Stimulated activated CD4-positive, alpha-beta T cell treated with anti-CD3 and anti-CD28 coated beads, Interleukin-15, amount 100 ng/mL, for 48 hours (primary cell): Measurements from ENCODE around the gene SEZ6.
A peak's percentile ranks its signal among the peaks of the same experiment; 100 is the strongest.
"Not testable (repeated sequence)": the region's sequence is repeated elsewhere in the genome, so short reads cannot be mapped to it uniquely, and the experiment has no call there.

Experiments
- DNase-seq, 2 donors: peaks; one replicate each; pipeline ENCODE4 v3.0.0-alpha.2; 2020; ENCODE audit warnings: low read depth in 2 of 2

Gene SEZ6

DNA sequence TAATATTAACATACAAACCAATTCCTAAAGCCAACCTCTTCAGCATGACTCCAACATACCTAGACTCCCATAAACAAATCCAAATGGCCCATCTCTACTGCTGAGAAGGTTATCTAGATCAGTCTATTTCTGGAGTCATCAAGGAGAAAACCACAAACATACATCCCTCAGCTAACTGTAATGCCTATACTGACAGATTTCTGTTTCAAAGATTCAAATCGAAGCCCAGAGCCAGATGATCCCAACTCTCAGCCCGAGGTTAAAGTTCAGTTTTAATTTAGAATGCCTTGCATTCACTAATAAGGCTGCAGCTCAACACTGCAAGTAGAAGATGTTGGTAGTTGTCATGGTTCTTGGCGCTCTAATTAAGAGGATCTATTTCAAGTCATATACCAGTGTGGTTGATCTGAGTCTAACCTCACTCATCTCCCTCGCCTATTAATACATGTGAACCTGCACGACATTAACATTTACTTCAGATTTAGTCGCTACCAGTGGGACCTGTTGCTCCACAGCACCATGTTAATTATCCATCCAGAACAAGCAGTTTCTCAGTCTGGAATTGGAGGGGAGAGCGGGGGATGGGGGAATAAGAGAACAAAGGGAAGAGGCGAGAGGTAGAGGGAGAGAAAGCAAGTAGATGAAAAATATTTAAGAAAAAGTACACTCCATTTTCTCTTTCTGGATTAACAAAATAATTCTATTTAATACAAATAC is 69.9 kb downstream of the SEZ6 start:
- no peak for DNase-seq

DNA sequence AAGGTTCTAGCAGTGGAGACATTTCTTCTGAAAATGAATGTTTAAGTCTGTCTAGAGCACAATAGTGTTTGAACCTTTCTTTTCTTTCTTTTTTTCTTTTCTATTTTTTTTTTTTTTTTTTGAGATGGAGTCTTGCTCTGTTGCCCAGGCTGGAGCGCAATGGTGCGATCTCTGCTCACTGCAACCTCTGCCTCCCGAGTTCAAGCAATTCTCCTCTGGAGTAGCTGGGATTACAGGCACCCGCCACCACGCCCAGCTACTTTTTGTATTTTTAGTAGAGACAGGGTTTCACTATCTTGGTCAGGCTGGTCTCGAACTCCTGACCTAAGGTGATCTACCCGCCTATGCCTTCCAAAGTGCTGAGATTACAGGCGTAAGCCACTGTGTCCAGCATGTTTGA is 71.3 kb downstream of the SEZ6 start:
- DNase-seq: not testable (repeated sequence)

DNA sequence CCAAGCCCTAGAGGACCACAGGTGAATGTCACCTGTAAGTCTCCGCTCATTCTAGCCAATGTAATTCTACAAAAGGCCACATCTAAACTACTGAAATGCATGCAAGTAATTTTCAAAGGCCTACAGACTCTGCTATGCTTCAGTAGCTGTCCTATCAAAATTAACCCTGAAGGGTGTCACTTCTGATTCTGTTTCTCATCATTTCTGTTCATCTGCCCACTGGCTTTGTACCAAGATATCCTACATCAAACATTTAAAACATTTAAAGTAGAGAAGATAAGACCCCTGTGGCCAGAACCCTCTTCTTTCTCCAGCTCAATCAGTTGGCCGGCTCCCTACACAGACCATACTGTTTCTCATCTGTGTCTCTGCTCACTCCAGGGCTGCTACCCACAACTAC is 76.0 kb downstream of the SEZ6 start:
- no peak for DNase-seq

DNA sequence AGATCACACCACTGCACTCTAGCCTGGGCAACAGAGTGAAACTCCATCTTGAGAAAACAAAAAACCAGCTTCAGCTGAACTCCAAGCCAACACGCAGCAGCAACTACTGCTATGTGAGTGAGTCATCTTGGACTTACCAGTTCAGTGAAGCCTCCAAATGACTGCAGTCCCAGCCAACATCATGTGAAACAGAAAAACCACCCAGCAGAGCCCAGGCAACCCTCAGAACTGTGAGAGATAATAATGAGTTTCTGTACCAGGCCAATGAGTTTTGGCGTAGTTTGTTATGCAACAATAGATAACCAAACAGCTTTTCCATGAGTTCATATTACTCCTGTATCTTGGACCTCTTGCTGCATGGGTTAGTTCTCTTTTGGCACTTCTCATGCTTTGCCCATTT is 77.8 kb downstream of the SEZ6 start:
- DNase-seq: peak in 1 of 2 donors; percentile 18

DNA sequence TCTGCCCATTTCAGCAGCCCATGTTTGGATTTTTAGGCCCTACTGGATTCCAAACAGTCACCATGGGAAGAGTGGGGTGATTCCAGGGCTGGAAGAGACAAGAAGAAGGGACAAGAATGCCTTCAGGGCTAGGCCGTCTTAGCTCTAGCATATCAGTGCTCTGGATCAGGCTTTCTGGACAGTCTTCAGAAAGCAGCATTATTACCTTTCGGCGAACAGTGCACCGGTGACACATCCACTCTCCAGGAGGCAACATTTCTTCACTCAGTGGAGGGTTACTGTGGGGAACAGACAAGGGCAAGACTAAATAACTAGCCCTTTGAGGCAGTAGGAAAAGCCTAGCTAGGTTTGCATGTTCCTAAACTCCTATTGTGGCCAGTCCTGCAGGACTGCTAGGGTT is 79.0 kb downstream of the SEZ6 start:
- DNase-seq: no peak

DNA sequence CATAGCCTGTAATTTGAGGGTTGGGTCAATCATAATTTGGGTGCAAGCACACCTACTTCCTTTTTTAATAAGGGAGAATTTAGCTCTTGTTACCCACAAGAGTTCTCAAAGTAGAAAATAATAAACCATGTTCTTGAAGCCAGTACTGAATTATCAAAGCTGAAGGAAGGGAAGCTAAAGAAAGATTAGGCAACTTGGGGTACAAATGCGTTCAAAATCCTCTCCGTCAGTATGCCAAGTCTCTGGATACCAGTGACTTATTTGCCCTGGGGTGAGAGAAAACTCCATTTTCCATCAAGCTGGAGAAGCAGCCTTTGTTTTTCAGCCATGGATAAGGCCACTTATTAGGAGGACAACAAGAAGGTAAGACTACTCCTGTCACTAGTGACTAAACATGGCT is 79.5 kb downstream of the SEZ6 start:
- DNase-seq: no peak

DNA sequence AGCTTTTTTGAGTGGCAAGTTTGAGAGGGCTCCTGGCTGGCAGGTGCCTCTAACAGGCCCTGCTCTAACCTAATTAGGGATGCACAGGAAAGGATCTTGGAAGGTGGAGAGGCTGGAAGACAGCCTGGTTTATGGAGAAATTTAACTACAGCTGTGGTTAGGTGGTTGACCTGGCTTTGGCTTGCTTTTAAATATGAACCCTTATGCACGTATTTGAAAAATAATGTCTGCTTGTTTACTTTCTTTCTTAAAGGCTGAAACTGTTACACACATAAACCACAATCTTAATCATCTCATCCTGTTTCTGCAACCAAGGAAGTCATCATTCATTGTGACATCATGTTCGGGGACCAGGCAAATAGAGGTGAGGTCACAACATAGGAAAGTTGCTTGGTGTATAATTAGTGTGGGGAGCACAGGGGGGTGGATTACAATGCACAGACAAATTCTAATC is 79.9 kb downstream of the SEZ6 start:
- DNase-seq: no peak

DNA sequence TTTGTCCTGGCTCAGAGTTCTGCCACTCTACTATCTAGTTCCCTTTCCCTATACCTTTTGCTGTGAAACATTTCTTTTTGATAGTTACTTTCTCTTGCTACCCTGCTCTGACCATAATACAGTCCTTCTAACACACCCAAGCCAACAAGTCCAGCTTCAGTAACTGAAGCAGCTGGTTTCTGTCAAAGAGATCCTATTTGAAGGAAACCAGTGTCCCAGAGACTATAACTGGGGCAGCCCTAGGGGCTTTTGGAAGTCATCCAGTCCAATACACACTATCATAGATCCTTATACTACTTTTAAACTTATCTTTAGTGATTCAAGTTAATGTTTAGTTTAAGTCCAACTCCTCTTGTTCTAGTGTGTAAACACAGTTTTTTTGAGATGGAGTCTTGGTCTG is 85.6 kb downstream of the SEZ6 start:
- no peak for DNase-seq

DNA sequence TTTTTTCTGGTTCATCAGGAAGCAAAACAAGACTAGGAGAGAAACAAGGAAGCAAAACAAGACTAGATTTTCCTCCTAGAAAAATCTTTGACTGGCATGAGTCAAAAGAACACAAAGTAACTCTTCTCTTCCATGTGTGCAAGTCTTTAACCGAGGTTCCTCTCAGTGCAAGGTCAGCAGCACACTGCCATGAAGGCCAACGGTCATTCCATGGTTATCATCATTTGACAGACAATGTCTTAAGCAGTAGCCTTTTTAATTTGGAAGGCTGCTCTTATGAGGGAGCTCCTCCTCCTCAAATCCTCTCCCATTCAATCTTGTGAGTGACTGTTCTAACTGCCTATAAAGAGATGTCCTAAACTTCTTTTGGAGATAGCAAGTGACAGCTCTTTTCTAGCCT is 87.5 kb downstream of the SEZ6 start:
- DNase-seq: no peak

DNA sequence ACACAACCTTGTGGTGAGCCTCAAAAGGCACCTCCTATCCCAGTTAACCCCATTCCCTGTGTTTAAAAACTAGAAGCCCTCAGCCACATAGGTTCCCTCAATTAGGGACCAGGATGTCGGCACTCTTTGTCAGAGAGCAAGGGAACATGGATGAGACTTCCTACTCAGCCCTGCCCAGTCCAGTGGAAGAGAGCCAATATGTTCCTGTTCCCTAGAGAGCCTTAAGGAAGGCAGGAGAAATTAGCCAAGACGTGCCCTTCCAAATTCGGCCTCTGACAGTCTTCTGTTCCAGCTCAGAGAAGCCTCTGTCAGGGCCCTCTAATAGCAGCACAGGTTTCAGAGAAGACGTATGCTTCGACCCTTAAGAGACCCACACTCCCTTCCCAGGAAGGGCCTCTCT is 88.4 kb downstream of the SEZ6 start:
- no peak for DNase-seq

DNA sequence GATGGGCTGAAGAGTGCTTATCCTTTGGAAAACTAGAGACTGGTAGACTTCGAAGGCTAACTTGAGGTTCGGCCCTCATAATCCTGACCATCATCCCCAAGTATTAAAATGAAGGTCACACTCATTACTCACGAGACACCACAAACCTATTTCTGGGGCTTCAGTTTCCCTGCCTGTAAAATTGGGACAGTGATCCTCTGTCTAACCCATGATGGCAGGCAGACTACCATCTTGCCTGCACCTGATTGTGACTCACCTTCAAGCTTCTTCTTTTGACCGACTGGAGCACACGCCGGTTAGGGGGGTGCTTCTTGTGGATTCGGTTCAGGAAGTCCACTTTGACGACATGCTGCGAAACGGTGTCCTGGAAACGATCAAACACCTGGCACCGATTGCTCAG is 88.8 kb downstream of the SEZ6 start:
- DNase-seq: no peak

DNA sequence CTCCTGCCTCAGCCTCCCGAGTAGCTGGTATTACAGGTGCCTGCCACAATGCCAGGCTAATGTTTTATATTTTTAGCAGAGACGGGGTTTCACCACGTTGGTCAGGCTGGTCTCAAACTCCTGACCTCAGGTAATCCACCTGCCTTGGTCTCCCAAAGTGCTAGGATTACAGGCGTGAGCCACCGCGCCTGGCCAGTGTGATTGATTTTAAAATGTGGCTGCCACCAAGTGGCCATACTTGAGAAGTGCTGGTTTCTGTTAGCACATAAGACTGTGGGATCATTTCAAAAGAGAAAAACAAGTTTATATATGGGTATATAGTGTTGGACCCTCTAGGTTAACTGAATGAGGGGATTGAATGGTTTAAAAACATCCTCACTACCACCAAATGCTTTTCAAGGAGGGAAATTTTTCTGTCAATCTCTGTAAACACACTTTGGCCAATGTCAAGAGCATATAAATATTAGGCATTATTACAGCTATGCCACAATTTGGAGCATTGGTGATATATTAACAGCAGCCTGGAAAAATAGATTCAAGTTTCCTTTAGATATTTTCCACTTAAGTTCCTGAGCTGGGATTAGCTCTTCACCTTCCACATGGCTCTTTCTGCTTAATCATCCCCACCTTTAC is 89.4 kb downstream of the SEZ6 start:
- no peak for DNase-seq

DNA sequence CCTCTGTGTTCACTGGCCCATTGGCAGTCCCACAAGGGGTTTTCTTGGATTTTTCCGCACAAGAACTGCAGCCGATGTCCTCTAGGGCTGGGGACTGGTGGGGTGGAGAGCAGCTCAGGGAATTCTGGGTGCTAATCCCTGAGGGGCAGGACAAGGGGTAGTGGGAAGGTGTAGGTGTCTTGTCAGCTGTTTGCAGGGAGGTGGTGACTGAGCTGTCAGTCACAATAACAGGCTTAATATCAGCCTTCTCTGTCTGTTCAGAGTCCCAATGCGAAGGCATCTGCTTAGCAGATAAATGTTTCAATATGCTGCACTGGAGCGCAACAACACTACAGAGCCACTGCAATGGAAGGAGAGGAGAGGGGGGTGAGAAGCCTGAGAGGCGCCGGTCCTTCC is 92.9 kb downstream of the SEZ6 start:
- no peak for DNase-seq

DNA sequence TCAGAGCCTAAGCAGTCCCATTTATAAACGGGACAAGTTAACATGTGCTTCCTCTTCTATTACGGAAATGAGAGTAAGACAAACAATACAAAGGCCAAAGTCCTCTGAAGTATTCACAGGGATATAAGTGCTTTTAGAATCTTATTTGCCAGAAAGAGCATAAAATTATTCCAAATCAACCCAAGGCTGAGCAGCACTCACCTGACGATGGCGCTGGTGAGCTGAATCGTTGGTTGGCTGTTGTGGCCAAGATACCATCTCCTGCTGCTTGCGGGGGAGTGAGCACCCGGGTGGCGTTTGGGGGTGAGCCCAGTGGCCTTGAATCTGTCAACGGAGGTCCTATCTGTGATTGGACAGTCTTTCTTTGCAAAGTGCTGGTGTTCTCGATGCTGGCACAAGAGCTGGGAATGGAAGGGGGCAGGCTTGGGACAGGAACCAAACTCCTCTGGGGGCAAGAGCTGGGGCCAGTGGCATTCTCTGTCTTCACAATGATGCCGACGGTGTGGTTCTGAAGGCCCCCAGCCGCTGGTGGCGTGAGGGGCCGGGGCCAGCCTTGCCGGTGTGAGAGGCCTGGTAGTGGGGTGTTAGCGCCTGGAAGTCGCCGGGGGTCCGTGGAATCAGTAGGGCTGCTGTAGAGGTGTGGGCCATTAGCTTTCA is 93.4 kb downstream of the SEZ6 start:
- no peak for DNase-seq

DNA sequence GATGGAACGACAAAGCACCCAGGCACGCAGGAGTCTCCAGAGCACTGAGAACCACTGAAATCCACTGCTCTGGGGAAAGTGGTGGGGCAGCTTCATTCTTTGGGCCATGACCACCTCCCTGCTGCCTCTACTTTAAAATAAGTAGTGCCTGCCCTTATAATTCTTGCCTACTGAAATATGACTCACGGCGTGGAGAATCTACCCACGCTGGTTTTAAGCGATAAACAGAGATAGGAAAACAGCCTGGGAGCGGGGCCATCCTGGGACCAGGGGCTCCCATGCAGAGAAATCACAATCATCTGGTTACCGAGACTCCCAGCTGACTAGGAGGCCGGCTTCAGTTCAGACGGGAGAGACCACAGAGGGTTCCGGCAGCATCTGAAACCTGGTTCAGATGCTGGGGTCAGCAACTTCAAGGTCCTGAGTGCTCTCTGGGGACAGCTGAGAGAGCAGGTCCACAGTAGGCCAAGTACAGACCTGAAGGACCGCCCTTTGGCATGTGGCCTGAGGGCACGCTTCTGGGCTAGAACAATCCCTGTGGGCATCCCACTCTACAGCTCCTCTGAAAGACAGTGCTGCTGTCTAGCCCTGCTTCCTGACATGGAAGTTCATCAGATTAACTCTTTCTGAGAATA is 94.3 kb downstream of the SEZ6 start:
- DNase-seq: no peak

DNA sequence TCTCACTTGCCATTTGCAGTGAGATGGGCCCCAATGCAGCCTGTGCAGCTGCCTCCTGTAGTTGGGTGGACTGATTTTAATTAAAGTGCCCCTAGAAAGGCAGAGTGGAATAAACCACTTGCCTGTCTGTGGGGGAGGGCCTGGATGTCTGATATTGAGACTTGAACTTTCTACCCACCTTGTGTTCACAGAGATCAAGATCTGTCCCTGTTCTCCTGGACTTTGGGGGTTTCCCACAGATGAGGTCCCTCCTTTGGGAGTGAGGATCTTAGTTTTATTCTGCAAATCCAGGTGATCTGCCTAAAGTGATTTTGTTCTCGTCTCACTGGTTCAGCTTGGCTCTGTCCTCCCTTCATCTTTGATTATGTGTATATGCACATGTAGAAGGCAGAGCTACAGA is 95.3 kb downstream of the SEZ6 start:
- no peak for DNase-seq

DNA sequence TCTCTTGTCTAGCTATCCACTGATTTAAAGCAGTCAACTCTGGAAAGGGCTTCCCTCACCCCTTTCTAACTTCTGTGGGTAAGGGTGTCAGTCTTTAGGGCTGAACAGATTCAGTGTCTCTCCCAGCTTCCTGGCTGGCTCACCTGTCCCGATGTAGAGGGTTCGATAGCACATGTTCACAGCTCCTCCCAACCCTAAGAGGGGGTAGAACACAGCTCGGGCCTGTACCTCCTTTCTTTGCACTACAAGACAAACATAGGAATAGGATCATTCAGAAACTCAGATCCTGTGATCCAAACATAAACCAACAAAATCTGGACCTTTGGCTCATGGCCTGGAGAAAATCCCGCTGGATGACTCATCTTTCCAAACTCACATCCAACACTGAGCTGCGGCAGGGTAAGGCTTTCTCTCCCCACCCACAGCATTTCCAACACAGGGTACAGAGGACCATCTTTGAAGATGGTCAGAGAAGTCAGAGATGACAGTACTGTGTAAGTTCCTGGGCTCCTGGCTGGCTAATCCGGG is 97.1 kb downstream of the SEZ6 start:
- DNase-seq: no peak

DNA sequence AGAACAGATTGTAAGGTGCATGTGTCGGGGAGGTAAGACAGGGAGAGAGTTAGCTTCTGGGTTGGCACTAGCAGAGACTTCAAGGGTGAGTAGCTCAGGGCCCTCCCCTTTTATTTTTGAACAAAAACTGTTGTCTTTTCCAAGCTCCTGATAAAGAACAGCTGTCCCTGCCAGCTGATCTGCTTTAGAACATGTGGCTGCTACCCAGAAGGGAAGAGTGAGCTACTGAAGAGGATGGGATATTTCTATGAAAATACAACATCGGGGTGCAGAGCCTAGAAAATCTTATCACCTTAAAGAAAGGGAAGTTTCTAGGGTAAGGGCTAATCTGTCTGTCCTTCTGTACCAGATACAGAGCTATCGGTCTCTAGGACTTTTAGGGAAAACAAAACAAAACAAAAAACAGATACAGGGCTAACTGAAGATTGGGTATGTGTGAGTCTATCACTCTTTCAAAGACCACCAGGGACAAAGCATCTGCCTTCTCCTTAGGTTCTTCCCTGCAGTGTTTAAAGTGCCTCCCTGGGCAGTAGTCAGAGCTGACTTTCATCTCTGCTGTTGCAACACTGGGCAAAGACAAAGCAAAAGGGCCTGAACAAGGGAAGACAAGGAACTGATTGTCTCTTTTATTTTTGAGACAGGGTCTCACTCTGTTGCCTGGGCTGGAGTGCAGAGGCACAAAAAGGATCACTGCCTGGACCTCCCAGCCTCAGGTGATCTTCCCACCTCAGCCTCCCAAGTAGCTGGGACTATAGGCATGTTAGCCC is 97.9 kb downstream of the SEZ6 start:
- DNase-seq: no peak

DNA sequence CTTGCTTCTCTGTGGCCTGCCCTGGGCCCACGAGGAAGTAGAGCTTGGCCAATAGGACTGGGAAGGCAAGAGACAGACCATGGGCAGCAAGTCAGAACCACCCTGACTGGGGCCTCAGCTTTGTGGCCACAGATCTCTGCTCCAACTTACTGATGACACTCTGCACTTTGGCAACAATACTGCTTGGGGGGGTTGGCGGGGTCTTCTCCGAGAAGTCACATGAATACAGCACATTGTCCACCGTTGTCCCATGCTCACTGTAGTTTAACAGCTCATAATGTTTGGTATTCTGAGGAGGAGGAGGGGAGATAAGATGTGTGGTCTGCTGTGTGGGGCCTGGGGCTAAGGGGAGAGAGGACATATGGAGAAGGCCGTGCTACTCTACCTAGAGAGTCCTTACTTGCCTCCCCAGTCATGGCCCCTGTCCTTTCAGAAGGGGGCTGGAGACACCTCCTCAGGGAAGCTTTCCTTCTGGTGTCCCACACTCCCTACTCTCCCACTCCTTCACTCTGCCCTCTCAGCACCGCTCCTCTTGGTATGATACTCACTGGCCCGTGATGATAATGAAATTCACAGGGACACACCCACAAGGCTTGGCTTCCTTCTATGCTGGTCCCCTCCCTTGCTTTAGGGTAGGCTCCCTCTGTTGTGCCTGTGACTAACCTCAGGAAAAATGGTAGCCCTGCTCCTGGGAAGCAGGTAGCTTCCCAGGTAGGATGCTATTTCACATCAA is 99.0 kb downstream of the SEZ6 start:
- DNase-seq: no peak

DNA sequence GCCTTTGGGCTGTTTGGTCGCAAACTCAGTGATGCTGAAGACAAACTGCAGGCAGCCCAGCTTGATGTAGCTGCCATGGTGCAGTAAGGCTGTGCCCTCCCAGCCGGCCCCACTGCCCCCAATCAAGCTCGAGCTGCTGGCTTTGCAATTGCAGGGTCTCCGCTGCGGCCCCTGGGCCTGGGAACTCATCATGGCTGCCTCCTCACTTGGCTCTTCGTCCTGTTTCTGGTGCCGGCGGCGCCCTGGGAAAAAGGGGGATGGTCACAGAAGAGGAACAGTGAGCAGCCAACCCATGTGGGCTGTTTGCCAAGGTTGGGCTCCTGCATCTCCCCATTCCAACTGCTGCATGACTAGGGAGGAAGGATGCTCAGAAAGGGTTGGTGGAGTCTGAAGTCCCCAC is 99.6 kb downstream of the SEZ6 start:
- DNase-seq: no peak
